D721Med (cell line): ENCODE results near the gene BAZ1A.
A peak's percentile ranks its signal among the peaks of the same experiment; 100 is the strongest.

Source experiments
- DNase-seq: peaks from one replicate; pipeline ENCODE4 v3.0.0; 2011; ENCODE audit warnings: low spot score; ENCODE audit not compliant: insufficient read length
- FAIRE-seq: peaks from 2 replicates; lab custom pipeline; 2011; peaks lifted over from hg19 to GRCh38; lab: Jason Lieb, UNC
- CTCF ChIP-seq: IDR thresholded peaks from 2 replicates; pipeline ENCODE4 v1.5.1; 2012; ENCODE audit warnings: mild to moderate bottlenecking, control low read depth; ENCODE audit not compliant: insufficient read depth; ENCODE audit errors: missing control alignments

Gene BAZ1A

DNA sequence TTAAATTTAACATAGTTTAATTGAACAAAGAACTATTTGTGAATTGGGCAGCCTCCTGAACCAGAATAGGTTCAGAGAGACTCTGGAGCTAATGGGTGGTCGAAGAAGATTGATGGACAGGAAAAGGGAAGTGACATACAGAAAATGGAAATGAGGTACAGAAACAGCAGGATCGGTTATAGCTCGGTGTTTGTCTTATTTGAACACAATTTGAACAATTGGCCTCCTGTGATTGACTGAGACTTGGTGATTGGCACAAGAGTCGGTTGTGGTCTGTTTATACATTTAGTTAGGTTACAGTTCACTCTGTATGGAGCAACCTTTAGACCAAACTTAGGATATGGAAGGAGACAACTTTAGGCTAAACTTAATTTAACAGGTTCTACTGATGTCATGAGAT lies 142.4 kb downstream of the BAZ1A start:
- FAIRE-seq (no peak), DNase-seq (no peak)
- TF ChIP-seq CTCF, result no peak

DNA sequence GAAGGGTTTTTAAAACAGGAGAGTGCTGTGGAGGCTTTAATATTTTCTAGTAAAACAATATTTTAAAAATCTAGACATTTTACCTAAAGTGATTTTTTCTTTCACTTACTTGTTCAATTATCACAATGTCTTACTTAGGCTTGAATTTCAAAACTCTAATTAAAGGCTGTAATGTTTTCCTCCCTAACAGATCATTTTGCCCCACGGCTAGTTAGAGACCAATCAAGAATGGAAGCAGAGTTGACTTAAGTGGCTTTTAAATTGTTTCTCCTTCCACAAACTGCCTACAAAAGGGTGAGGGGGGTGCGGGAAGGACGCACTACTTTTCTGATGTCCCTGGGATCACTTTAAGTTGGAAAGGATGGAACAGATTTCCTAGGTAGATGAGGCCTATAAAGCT lies 151.3 kb downstream of the BAZ1A start:
- no peak for FAIRE-seq
- no peak for DNase-seq
- no peak for TF ChIP-seq CTCF

GRCh38 chr14:34722723-34723545 lies 152.2 kb downstream of the BAZ1A start:
- FAIRE-seq (peak; percentile 71), DNase-seq (peak; percentile 51)
- TF ChIP-seq CTCF, result peak; percentile 73

DNA sequence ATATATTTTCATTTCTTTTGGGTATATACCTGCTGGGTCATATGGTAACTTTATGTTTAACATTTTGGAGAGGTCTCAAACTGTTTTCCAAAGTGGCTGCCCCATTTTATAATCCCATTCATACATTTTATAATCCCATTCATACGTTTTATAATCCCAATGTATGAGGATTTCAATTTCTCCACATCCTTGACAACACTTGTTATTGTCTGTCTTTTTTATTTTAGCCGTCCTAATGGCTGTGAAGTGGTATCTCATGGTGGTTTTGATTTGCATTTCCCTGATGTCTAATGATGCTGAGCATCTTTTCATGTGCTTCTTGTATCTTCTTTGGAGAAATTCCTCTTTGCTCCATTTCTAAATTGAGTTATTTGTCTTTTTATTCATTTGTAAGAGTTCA lies 154.0 kb downstream of the BAZ1A start:
- no peak for TF ChIP-seq CTCF
- DNase-seq (no peak), FAIRE-seq (no peak)

DNA sequence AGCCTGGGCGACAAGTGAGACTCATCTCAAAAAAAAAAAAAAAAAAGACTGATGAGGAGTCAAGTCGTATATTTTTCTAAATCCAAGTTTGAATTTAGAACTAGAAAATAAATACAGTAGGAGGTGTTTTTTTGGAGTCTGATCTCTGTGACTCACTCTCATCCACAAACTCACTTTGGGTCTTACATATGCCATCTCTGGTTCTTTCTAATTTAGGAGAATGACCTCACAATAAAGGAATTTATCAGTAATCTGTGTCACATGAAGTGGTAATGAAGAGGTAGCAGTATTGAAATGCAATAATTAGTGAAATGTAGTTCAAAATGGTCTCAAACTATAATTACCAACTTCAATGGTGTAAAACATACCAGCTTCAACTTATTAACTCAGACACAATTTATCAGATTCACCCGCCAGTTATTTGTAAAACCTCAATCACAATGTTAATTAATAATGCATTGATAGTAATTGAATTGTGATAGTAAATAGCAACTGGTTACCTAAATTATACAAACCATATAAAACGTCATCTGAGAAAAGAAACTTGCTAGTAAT lies 156.3 kb downstream of the BAZ1A start:
- no peak for TF ChIP-seq CTCF
- FAIRE-seq (no peak), DNase-seq (no peak)

DNA sequence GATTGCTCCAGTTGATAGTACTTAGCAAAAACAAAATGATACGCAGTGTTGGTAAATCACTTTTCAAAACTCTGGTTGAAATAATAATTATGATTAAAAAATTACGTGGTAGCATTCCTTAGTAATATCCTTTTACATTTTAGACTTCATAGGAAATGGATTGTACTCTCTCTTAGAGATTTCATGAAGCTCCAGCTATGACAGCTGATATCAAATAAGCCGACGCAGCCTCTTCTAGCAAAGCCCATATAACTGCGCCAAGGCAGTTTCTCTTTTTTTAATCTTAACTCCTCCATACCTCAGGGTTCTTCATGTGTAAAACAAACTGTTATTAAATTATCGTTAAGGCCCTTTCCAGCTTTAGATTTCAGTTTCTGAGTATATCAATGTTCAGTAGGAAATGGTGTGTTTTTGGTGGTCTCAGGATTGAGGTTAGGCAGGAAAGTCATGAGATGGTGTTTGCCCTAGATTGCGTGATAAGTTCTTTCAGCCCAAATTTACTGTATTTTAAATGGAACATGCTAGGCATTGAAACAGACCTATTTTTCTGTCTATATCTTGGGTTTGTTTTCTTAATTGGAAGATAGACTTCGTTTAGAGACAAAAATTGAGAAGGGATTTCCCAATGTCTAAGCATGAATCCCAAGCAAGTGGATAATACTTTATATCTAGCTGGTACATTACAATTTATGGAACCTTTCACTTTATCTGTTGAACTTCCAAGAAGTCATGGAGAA lies 159.9 kb downstream of the BAZ1A start:
- TF ChIP-seq CTCF, result no peak
- no peak for FAIRE-seq
- no peak for DNase-seq
